Activated T-helper 1 cell treated with Interleukin-2 at 50 U/mL for 16 hours (primary cell): ENCODE results near the gene RABEP2.
"Not testable (repeated sequence)": the region's sequence is repeated elsewhere in the genome, so short reads cannot be mapped to it uniquely, and the experiment has no call there.

Experiments used
- DNase-seq: peaks from one replicate; pipeline ENCODE4 v3.0.0-alpha.2; 2020; ENCODE audit warnings: low read depth

Gene RABEP2

GRCh38 chr16:28924762-28925385, at the start of gene RABEP2:
RABEP2 (minus strand) TSS chr16:28925238; CDS start chr16:28925163, 75 bp downstream.
- peak; percentile 91 for DNase-seq

GRCh38 chr16:28974437-28975157, 49.6 kb upstream of the RABEP2 start, which contains the start of gene SPNS1:
SPNS1 (plus strand) TSS chr16:28974778; CDS start chr16:28975152, 374 bp downstream.
- DNase-seq = peak; percentile 83

- no peak for DNase-seq
Measured at GRCh38 chr16:28974007-28974436, 49.0 kb upstream of the RABEP2 start.

GRCh38 chr16:28969696-28970095, 44.7 kb upstream of the RABEP2 start:
- not testable (repeated sequence) for DNase-seq

- DNase-seq = no peak
Measured at GRCh38 chr16:28967156-28967555, 42.1 kb upstream of the RABEP2 start.

- no peak for DNase-seq
Measured at GRCh38 chr16:28964496-28964895, 39.5 kb upstream of the RABEP2 start.

GRCh38 chr16:28964072-28964471, 39.0 kb upstream of the RABEP2 start:
- no peak for DNase-seq

GRCh38 chr16:28958836-28959235, 33.8 kb upstream of the RABEP2 start:
- no peak for DNase-seq

GRCh38 chr16:28958216-28958615, 33.2 kb upstream of the RABEP2 start:
- DNase-seq = no peak

- peak; percentile 18 for DNase-seq
Measured at GRCh38 chr16:28951410-28951943, 26.4 kb upstream of the RABEP2 start.

GRCh38 chr16:28950648-28951409, 25.8 kb upstream of the RABEP2 start, which contains the start of gene NFATC2IP:
NFATC2IP (plus strand) TSS chr16:28950937; CDS start chr16:28951012, 75 bp downstream.
- DNase-seq = peak; percentile 99

- no peak for DNase-seq
Measured at GRCh38 chr16:28946681-28947080, 21.6 kb upstream of the RABEP2 start.

- no peak for DNase-seq
Measured at GRCh38 chr16:28943281-28943680, 18.2 kb upstream of the RABEP2 start.

GRCh38 chr16:28939825-28940224, 14.8 kb upstream of the RABEP2 start:
- not testable (repeated sequence) for DNase-seq

GRCh38 chr16:28938721-28939120, 13.7 kb upstream of the RABEP2 start:
- DNase-seq = no peak

- no peak for DNase-seq
Measured at GRCh38 chr16:28937222-28937876, 12.3 kb upstream of the RABEP2 start.

GRCh38 chr16:28936784-28937155, 11.7 kb upstream of the RABEP2 start:
- DNase-seq = no peak

GRCh38 chr16:28935924-28936783, 11.1 kb upstream of the RABEP2 start:
- peak; percentile 68 for DNase-seq

GRCh38 chr16:28935346-28935745, 10.3 kb upstream of the RABEP2 start:
- no peak for DNase-seq

GRCh38 chr16:28933171-28933570, 8.1 kb upstream of the RABEP2 start:
- no peak for DNase-seq
